ENCODE measurements around the gene ATG10. TPM values are rescaled to one million over a fixed set of nuclear protein-coding genes. Genes with fewer than 3 reads are reported as not detected.

Gene ATG10
- total and polyA plus RNA-seq, 2 of the 8 experiments (the other 6 are each of a cell fraction or from before 2014, with no cell fraction given): 3.7 to 8.8 TPM

GRCh38 chr5:82182662-82183061, 210.8 kb downstream of the ATG10 start:
- FAIRE-seq: no peak
- no peak for DNase-seq (ENCODE audit: low read depth in 1 of 2, low spot score in 2 of 2)

More at GRCh38 chr5:82182662-82183061, 210.8 kb downstream of the ATG10 start:
- Histone ChIP-seq H2AFZ (ENCODE audit: low read length) (no peak overlapping the region), H3K18ac (ENCODE audit: extremely low read depth, low read length) (no peak overlapping the region), H2BK15ac (ENCODE audit: low read length) (no peak overlapping the region), H3K9me3 (ENCODE audit: insufficient read depth in 2 of 2, low read depth in 1 of 2, low read length in 1 of 2) (no peaks in the 10 kb centered on the region), H3K36me3 (ENCODE audit: control insufficient read depth in 2 of 4, insufficient read depth in 4 of 4, low read length in 3 of 4) (no peaks in the 10 kb centered on the region; a peak in 1 of 8 replicates), H4K5ac (ENCODE audit: insufficient read length, low read depth, low read length) (no peak overlapping the region), H3K4ac (replicated peaks; ENCODE audit: insufficient read length, low read depth, low read length) (no peak overlapping the region), H3K56ac (replicated peaks; ENCODE audit: insufficient read length, low read depth, low read length) (no peak overlapping the region), H2BK5ac (ENCODE audit: low read depth, low read length) (no peak overlapping the region), H2BK120ac (replicated peaks; ENCODE audit: low read depth, low read length) (no peak overlapping the region), H3K14ac (ENCODE audit: insufficient read length) (no peak overlapping the region), H2BK20ac (ENCODE audit: low read length) (no peak overlapping the region), H2BK12ac (ENCODE audit: low read depth, low read length) (no peak overlapping the region), H3K9ac (replicated peaks in 1 of 4; ENCODE audit: extremely low read depth in 1 of 4, low read depth in 3 of 4, low read length in 3 of 4) (no peak overlapping the region), H3K79me1 (ENCODE audit: low read depth, low read length) (no peaks in the 10 kb centered on the region), H2AK5ac (ENCODE audit: low read depth, low read length) (no peak overlapping the region), H3K4me3 (ENCODE audit: extremely low read depth in 1 of 4, insufficient read depth in 2 of 4, low read depth in 3 of 4, low read length in 4 of 4) (no peak overlapping the region), H3K23me2 (ENCODE audit: low read depth, low read length) (no peaks in the 10 kb centered on the region), H3K27ac (ENCODE audit: low read depth, low read length) (no peak overlapping the region), H4K8ac (ENCODE audit: extremely low read depth, insufficient read depth, low read length) (no peak overlapping the region), H4K20me1 (replicated peaks in 1 of 2; ENCODE audit: control insufficient read depth in 1 of 2, insufficient read depth in 2 of 2, low read length in 2 of 2) (no peaks in the 10 kb centered on the region), H4K91ac (replicated peaks; ENCODE audit: insufficient read length, low read length) (no peak overlapping the region), H3K4me1 (replicated peaks in 1 of 4; ENCODE audit: control insufficient read depth in 3 of 4, insufficient read depth in 4 of 4, low read length in 3 of 4) (no peaks in the 10 kb centered on the region), H3K27me3 (replicated peaks in 1 of 4; ENCODE audit: control insufficient read depth in 3 of 4, extremely low read depth in 1 of 4, insufficient read depth in 3 of 4, low read length in 3 of 4) (peaks cover 0 to 1% (median 0%) of the 10 kb centered on the region in 4 experiments; a peak in 1 of 7 replicates), H3K23ac (ENCODE audit: insufficient read length) (no peak overlapping the region), H3K79me2 (ENCODE audit: control insufficient read depth in 1 of 2, insufficient read depth in 2 of 2, low read length in 2 of 2) (no peaks in the 10 kb centered on the region), H3K4me2 (ENCODE audit: insufficient read depth in 1 of 2, low read depth in 2 of 2, low read length in 2 of 2) (no peak overlapping the region)
- CTCF ChIA-PET (ENCODE audit: partially characterized antibody): interaction anchor here (0.6 to 1.3 kb wide), 2 partner anchors 9 to 11 kb away, joined by 3 to 4 read pairs; no protein-coding TSS in a partner anchor
- POLR2A ChIA-PET (ENCODE audit: partially characterized antibody): no interaction called here
- WGBS, 2 experiments (ENCODE audit: extremely low coverage in 1 of 2, insufficient coverage in 1 of 2, insufficient read length in 1 of 2, insufficient replicate concordance in 2 of 2, low coverage in 1 of 2, low lambda C conversion rate in 2 of 2, missing lambda C conversion rate in 1 of 2): 90% methylated on average over 2 of the region's 2 CpGs; no CpG with 5 or more reads in 1 of the 2 experiments
- TF ChIP-seq CHD2 (IDR thresholded peaks at IDR 0.05; ENCODE audit: low read length): no peak
- no peak for TF ChIP-seq BACH1 (IDR thresholded peaks at IDR 0.05; ENCODE audit: low read length)
- TF ChIP-seq CREB1 (IDR thresholded peaks at IDR 0.05): no peak
- no peak for TF ChIP-seq KDM4A (IDR thresholded peaks at IDR 0.05; ENCODE audit: low read depth, low read length, severe bottlenecking)
- no peak for TF ChIP-seq CTBP2 (IDR thresholded peaks at IDR 0.05; ENCODE audit: borderline replicate concordance, insufficient read depth, insufficient read length, low read length)
- TF ChIP-seq TBP (IDR thresholded peaks at IDR 0.05; ENCODE audit: low read depth, low read length): no peak
- no peak for TF ChIP-seq SIX5 (IDR thresholded peaks at IDR 0.05; ENCODE audit: low read depth, low read length)
- no peak for TF ChIP-seq SIN3A (conservative IDR thresholded peaks at IDR 0.05 in 1 of 2, IDR thresholded peaks at IDR 0.05 in 1 of 2; ENCODE audit: low read depth in 1 of 2, low read length in 2 of 2)
- no peak for TF ChIP-seq SP2 (IDR thresholded peaks at IDR 0.05; ENCODE audit: low read length)
- TF ChIP-seq RXRA (IDR thresholded peaks at IDR 0.05; ENCODE audit: insufficient read depth, low read depth, low read length): no peak
- no peak for TF ChIP-seq CHD1 (IDR thresholded peaks at IDR 0.05; ENCODE audit: low read depth, low read length)
- no peak for TF ChIP-seq SP1 (IDR thresholded peaks at IDR 0.05; ENCODE audit: low read depth, low read length)
- TF ChIP-seq NRF1 (IDR thresholded peaks at IDR 0.05; ENCODE audit: low read depth, low read length): no peak

Measured in H1 (cell line).